Spinal cord (tissue), 10 donors: ENCODE data around the gene KRTAP17-1. TPM values are rescaled to one million over a fixed set of nuclear protein-coding genes. Genes with fewer than 3 reads are reported as not detected.

Experiments
- DNase-seq, 6 donors: peaks; one replicate each; pipeline versions ENCODE4 v3.0.0 to v3.0.0-alpha.2; 2013 to 2015; ENCODE audit warnings: low spot score in 6 of 6, low read depth in 4 of 6
- H3K27ac ChIP-seq: one replicate; pipeline ENCODE4 v1.5.1; 2013; ENCODE audit warnings: low read depth, low read length, control low read depth
- H3K27me3 ChIP-seq: one replicate; pipeline ENCODE4 v1.6.1; 2013; ENCODE audit warnings: low read length; ENCODE audit not compliant: control insufficient read depth, insufficient read depth
- H3K36me3 ChIP-seq: one replicate; pipeline ENCODE4 v1.6.1; 2013; ENCODE audit warnings: low read length; ENCODE audit not compliant: control insufficient read depth, insufficient read depth
- H3K4me1 ChIP-seq: one replicate; pipeline ENCODE4 v1.6.1; 2013; ENCODE audit warnings: low read length; ENCODE audit not compliant: control insufficient read depth, insufficient read depth
- H3K4me3 ChIP-seq: one replicate; pipeline ENCODE4 v1.5.1; 2013; ENCODE audit warnings: low read depth, low read length, control low read depth
- H3K9me3 ChIP-seq: one replicate; pipeline ENCODE4 v1.6.1; 2013; ENCODE audit warnings: low read length; ENCODE audit not compliant: control insufficient read depth, insufficient read depth
- WGBS: methylation state at CpG from one replicate; pipeline ENCODE4 v1.1.5; 2013; ENCODE audit warnings: missing lambda C conversion rate; ENCODE audit not compliant: insufficient coverage; 5-methylcytosine and 5-hydroxymethylcytosine counted together
- polyA plus RNA-seq, 2 donors: library from polyadenylated mRNA; unstranded; fragments of 120-200 nt; gene quantifications; one replicate each; pipeline ENCODE4 v1.2.1, GENCODE V29; 2013; ENCODE audit not compliant: insufficient read length in 2 of 2
- total RNA-seq, 2 donors: library from RNA; depleted of rRNA in 1 of 2; stranded (reverse); fragments of 120-200 nt in 1 of 2; fragments of >200 nt in 1 of 2; gene quantifications; one replicate each; pipeline versions ENCODE4 v1.2.3 to v1.2.4, GENCODE V29; 2013 to 2014
- donor health status: healthy.

Gene KRTAP17-1
- total and polyA plus RNA-seq, 4 donors, result not detected

DNA sequence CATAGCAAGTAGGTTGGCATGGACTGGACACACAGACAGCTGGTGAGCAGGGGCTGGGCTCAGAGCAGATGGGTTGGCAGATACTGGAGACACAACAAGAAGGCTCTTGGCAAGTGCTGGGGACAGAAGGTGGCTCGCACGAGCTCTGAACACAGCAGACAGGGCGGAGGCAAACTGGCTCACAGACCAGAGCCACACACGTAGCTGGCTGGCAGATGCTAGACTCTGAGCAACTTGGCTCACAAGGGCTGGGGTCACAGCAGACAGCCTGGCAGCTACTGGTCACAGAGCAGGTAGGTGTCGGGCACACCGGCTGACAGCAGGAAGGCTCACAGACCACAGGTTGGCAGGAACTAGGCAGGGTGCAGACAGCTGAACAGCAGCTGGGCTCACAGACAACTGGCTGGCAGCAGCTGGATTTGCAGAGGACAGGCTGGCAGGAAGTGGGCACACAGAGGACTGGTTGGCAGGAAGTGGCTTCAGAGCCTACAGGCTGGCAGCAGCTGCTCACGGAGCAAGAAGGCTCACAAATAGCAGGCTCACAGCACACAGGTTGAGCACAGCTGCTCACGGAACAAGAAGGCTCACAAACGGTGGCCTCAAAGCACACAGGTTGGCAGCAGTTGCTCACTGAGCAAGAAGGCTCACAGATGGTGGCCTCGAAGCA, 7.1 kb downstream of the KRTAP17-1 start:
- DNase-seq, result peak in 2 of 6 donors; percentile 78 to 91
- WGBS, result 53% methylated on average over 10 of the region's 10 CpGs
- Histone ChIP-seq H3K27ac (no peak overlapping the region), H3K4me1 (peaks cover 18% of the 10 kb centered on the region), H3K27me3 (no peaks in the 10 kb centered on the region), H3K9me3 (no peaks in the 10 kb centered on the region), H3K4me3 (no peak overlapping the region), H3K36me3 (no peaks in the 10 kb centered on the region)

- 68% methylated on average over 9 of the region's 9 CpGs for WGBS
These were observed 7.9 kb downstream of the KRTAP17-1 start for GRCh38 chr17:41307647-41308046.

GRCh38 chr17:41304091-41304490, 11.4 kb downstream of the KRTAP17-1 start:
- H3K9me3 ChIP-seq, result peaks cover 1% of the 10 kb centered on the region
- peak in 1 of 6 donors; percentile 20 for DNase-seq
- H3K27me3 ChIP-seq, result no peaks in the 10 kb centered on the region
- H3K36me3 ChIP-seq, result no peaks in the 10 kb centered on the region
- peaks cover 17% of the 10 kb centered on the region for H3K4me1 ChIP-seq
- 67% methylated on average over 3 of the region's 12 CpGs for WGBS
- no peak overlapping the region for H3K4me3 ChIP-seq
- no peak overlapping the region for H3K27ac ChIP-seq

More at GRCh38 chr17:41307647-41308046, 7.9 kb downstream of the KRTAP17-1 start:
- Histone ChIP-seq H3K9me3 (no peaks in the 10 kb centered on the region), H3K36me3 (no peaks in the 10 kb centered on the region), H3K4me3 (no peak overlapping the region), H3K27me3 (no peaks in the 10 kb centered on the region), H3K27ac (no peak overlapping the region), H3K4me1 (peaks cover 18% of the 10 kb centered on the region)
- DNase-seq, result peak in 2 of 6 donors; percentile 34 to 77

DNA sequence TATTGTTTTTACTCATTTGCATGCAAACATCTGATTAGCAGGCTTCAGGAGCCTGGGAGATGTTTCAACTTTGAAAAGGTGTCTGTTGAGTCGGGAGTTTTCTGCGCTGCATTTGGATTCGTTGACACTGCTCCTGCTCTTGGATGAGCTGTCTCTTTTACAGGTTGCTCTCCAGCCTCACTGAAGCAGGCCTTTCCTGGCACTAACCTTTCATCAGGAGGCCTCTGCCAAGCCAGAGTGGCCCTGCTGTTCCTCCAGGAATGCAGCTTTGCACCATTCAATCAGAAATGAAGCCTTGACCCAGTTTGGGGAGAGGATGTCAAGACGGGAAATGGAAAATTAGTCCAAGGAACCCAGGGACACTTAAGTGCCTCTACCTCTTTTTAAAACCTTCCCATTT, 12.5 kb downstream of the KRTAP17-1 start:
- peak in 1 of 6 donors; percentile 21 for DNase-seq
- Histone ChIP-seq H3K36me3 (no peaks in the 10 kb centered on the region), H3K4me1 (peaks cover 6% of the 10 kb centered on the region), H3K27me3 (no peaks in the 10 kb centered on the region), H3K4me3 (no peak overlapping the region), H3K9me3 (peaks cover 1% of the 10 kb centered on the region), H3K27ac (no peak overlapping the region)
- 67% methylated on average over 3 of the region's 4 CpGs for WGBS

DNA sequence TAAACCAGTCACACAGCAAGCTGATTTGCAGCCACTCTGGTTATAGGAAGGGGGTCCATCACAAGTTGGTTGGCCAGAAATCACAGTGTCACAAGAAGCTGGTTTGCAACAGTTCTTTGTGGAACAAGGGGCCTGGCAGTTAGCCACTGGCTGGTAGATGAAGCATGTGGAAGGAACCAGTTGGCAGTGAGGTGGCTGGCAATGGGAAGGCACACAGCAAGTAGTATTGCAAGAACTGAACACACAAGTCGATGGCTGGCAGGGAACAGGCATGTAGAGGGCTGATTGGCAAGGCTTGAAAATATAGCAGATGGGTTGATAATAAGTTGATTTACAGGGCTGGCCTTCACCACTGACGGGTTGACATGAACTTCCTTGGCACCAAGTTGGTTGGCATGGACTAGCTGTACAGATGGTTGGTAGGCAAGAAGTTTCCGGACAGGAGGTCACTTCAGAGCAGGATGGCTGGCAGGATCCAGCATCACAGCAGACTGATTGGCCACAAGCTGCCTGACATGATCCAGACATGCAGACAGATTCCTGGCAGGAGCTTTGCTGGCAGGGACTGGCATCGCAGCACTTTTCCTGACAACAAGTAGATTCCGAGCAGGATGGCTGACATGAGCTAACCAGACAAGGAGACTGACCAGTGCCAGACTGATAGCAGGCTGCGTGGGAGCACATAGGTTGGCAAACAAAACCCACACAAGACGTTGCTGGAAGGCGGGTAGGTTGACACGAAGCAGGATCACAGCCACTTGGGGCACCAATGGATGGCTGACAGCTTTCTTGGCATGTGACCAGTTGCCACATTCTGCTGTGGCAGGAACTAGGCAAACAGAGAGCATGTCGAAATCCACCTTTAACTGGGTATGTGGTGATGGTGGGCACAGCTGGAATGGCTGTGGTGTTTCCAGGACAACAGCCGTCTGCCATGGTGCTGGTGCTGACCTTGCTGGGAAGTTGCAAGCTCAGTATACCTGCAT, 13.3 kb downstream of the KRTAP17-1 start, which contains the start of gene KRTAP29-1:
Gene KRTAP29-1, minus strand, starts transcription at position 936 of the 986 bp plus-strand sequence. Its CDS starts 0 bp downstream, at position 936.
- DNase-seq, result peak in 2 of 6 donors; percentile 55 to 96
- WGBS, result 66% methylated on average over 11 of the region's 11 CpGs
- H3K4me3 ChIP-seq, result no peak within 1 kb of the TSS
- no peaks in the 10 kb centered on the region for H3K36me3 ChIP-seq
- no peaks in the 10 kb centered on the region for H3K27me3 ChIP-seq
- H3K4me1 ChIP-seq, result no peaks in the 10 kb centered on the region
- peaks cover 1% of the 10 kb centered on the region for H3K9me3 ChIP-seq
- H3K27ac ChIP-seq, result no peak within 1 kb of the TSS

DNA sequence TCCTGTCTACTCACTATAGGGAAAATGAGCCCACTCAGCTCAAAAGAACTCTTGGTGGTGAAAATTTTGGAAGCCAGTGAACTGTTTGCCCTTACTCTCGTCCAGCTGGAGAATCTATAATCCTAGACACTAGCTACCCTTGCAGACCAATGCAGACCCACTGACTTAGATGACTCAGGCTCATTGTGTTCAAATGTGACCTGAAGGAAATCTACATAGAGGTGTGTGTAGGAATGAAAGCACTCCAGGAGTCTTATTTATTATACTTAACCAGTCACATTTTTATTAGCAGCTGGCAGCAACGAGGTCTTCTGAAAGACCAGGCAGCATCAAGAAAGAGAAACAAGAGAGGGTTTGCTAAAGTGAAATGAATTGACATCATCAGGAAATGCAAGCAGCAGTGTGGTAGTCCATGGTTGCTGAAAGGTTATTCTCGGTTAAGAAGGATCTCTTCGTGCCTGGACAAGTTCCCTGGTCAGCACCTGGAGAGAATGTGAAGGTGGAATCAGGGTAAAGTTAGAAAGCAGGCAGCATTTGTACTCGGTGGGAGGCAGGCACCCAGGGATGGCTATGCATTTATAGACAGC, 14.2 kb downstream of the KRTAP17-1 start:
- H3K4me3 ChIP-seq, result no peak overlapping the region
- H3K9me3 ChIP-seq, result peaks cover 1% of the 10 kb centered on the region
- WGBS, result 82% methylated on average over 4 of the region's 5 CpGs
- DNase-seq, result no peak
- no peaks in the 10 kb centered on the region for H3K36me3 ChIP-seq
- no peaks in the 10 kb centered on the region for H3K4me1 ChIP-seq
- no peak overlapping the region for H3K27ac ChIP-seq
- H3K27me3 ChIP-seq, result no peaks in the 10 kb centered on the region

- no peaks in the 10 kb centered on the region for H3K27me3 ChIP-seq
- H3K4me3 ChIP-seq, result no peak overlapping the region
- H3K4me1 ChIP-seq, result no peaks in the 10 kb centered on the region
- no peak overlapping the region for H3K27ac ChIP-seq
- no peak for DNase-seq
- WGBS, result 78% methylated on average over 12 of the region's 20 CpGs
- no peaks in the 10 kb centered on the region for H3K36me3 ChIP-seq
- peaks cover 1% of the 10 kb centered on the region for H3K9me3 ChIP-seq
These were observed 16.9 kb downstream of the KRTAP17-1 start for GRCh38 chr17:41298458-41299135.

DNA sequence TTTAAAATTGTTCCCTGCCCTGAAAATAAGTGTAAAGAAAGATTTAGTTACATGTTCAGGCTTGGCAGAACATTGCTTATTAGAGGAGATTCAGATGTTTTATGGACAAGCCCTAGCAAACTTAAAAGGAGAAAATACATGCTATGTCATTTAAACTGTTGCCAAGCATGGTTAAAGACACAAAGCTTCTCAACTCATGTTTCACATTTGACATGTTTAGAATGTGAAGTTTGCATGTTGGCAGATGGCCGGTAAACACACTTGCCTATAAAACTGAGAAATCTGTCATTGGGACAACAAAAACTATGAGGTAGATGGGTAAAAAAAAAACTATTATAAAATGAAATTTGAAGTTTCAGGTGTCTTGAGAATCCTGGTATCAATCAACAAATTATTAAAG, 18.7 kb downstream of the KRTAP17-1 start:
- H3K4me3 ChIP-seq, result no peak overlapping the region
- peak in 1 of 6 donors; percentile 78 for DNase-seq
- peaks cover 1% of the 10 kb centered on the region for H3K9me3 ChIP-seq
- H3K36me3 ChIP-seq, result no peaks in the 10 kb centered on the region
- H3K27me3 ChIP-seq, result no peaks in the 10 kb centered on the region
- no CpG with 5 or more reads among the region's 1 CpG for WGBS
- no peak overlapping the region for H3K27ac ChIP-seq
- H3K4me1 ChIP-seq, result no peaks in the 10 kb centered on the region

- no peaks in the 10 kb centered on the region for H3K27me3 ChIP-seq
- H3K4me3 ChIP-seq, result no peak overlapping the region
- WGBS, result 75% methylated on average over 1 of the region's 1 CpG
- H3K27ac ChIP-seq, result no peak overlapping the region
- H3K9me3 ChIP-seq, result no peaks in the 10 kb centered on the region
- no peaks in the 10 kb centered on the region for H3K4me1 ChIP-seq
- no peaks in the 10 kb centered on the region for H3K36me3 ChIP-seq
- no peak for DNase-seq
These were observed 21.5 kb downstream of the KRTAP17-1 start for GRCh38 chr17:41294016-41294415.
